ENCODE results near the gene TSPAN18.

- TF ChIP-seq CREB1 (IDR thresholded peaks at IDR 0.05) = no peak
- TF ChIP-seq ASH2L (IDR thresholded peaks at IDR 0.05; ENCODE audit: low read length) = no peak
- no peak for TF ChIP-seq CHD2 (IDR thresholded peaks at IDR 0.05; ENCODE audit: low read length)
- TF ChIP-seq CTCF (IDR thresholded peaks at IDR 0.05; ENCODE audit: control extremely low read depth in 1 of 3, insufficient read depth in 1 of 3, low read depth in 1 of 3, low read length in 3 of 3) = no peak
- TF ChIP-seq POLR2A (IDR thresholded peaks at IDR 0.05; ENCODE audit: control extremely low read depth in 1 of 2, low read depth in 2 of 2, low read length in 2 of 2) = no peak
- no peak for TF ChIP-seq EZH2 (IDR thresholded peaks at IDR 0.05; ENCODE audit: low read depth, low read length, severe bottlenecking)
- no peak for TF ChIP-seq MAFK (IDR thresholded peaks at IDR 0.05; ENCODE audit: low read depth, low read length)
- no peak for TF ChIP-seq SIX5 (IDR thresholded peaks at IDR 0.05; ENCODE audit: low read depth, low read length)
- TF ChIP-seq TAF1 (IDR thresholded peaks at IDR 0.05; ENCODE audit: low read depth, low read length) = no peak
- no peak for TF ChIP-seq POLR2AphosphoS5 (IDR thresholded peaks at IDR 0.05; ENCODE audit: low read depth, low read length)
- no peak for TF ChIP-seq ATF3 (IDR thresholded peaks at IDR 0.05; ENCODE audit: insufficient read depth, low read depth, low read length)
- no peak for TF ChIP-seq TBP (IDR thresholded peaks at IDR 0.05; ENCODE audit: low read depth, low read length)
- TF ChIP-seq FOSL1 (IDR thresholded peaks at IDR 0.05; ENCODE audit: insufficient read depth, low read depth, low read length) = no peak
Measured at GRCh38 chr11:44944853-44945235, 218.1 kb downstream of the TSPAN18 start.
